Middle frontal gyrus (tissue), 1 donor: ENCODE measurements around the gene CSTPP1.
"Not testable (repeated sequence)": the region's sequence is repeated elsewhere in the genome, so short reads cannot be mapped to it uniquely, and the experiment has no call there.

Experiments used
- DNase-seq: peaks from one replicate; pipeline ENCODE4 v3.0.0-alpha.2; 2015; ENCODE audit warnings: low spot score; ENCODE audit errors: extremely low spot score

The CSTPP1 gene

GRCh38 chr11:46989810-46990487 is 53.4 kb downstream of the CSTPP1 start:
- DNase-seq, result not testable (repeated sequence)

- no peak for DNase-seq
Measured at GRCh38 chr11:46991391-46991790, 54.8 kb downstream of the CSTPP1 start.

- DNase-seq, result not testable (repeated sequence)
Measured at GRCh38 chr11:46992386-46992785, 55.8 kb downstream of the CSTPP1 start.

GRCh38 chr11:46997796-46998195 is 61.2 kb downstream of the CSTPP1 start:
- DNase-seq, result not testable (repeated sequence)

- no peak for DNase-seq
Measured at GRCh38 chr11:46999217-46999616, 62.7 kb downstream of the CSTPP1 start.

GRCh38 chr11:47000033-47000432 is 63.5 kb downstream of the CSTPP1 start:
- no peak for DNase-seq

GRCh38 chr11:47001781-47002181 is 65.2 kb downstream of the CSTPP1 start:
- DNase-seq, result no peak

- no peak for DNase-seq
Measured at GRCh38 chr11:47002390-47002789, 65.8 kb downstream of the CSTPP1 start.

- no peak for DNase-seq
Measured at GRCh38 chr11:47003180-47003877, 66.8 kb downstream of the CSTPP1 start.

GRCh38 chr11:47004595-47005033 is 68.1 kb downstream of the CSTPP1 start:
- peak; percentile 72 for DNase-seq

GRCh38 chr11:47005441-47005840 is 68.9 kb downstream of the CSTPP1 start:
- DNase-seq, result no peak

- DNase-seq, result no peak
Measured at GRCh38 chr11:47007579-47007978, 71.0 kb downstream of the CSTPP1 start.

- DNase-seq, result no peak
Measured at GRCh38 chr11:47010179-47010578, 73.6 kb downstream of the CSTPP1 start.

- DNase-seq, result no peak
Measured at GRCh38 chr11:47014097-47014496, 77.5 kb downstream of the CSTPP1 start.

- no peak for DNase-seq
Measured at GRCh38 chr11:47018637-47019036, 82.1 kb downstream of the CSTPP1 start.

- DNase-seq, result no peak
Measured at GRCh38 chr11:47020793-47021526, 84.4 kb downstream of the CSTPP1 start.

GRCh38 chr11:47021527-47021818 is 84.9 kb downstream of the CSTPP1 start:
- DNase-seq, result no peak

- no peak for DNase-seq
Measured at GRCh38 chr11:47021965-47022364, 85.4 kb downstream of the CSTPP1 start.

GRCh38 chr11:47028195-47029093 is 91.9 kb downstream of the CSTPP1 start:
- DNase-seq, result no peak

- DNase-seq, result no peak
Measured at GRCh38 chr11:47033439-47033838, 96.9 kb downstream of the CSTPP1 start.

- DNase-seq, result no peak
Measured at GRCh38 chr11:47034091-47034490, 97.5 kb downstream of the CSTPP1 start.
